Measurements from ENCODE around the gene RPL36. TPM values are rescaled to one million over a fixed set of nuclear protein-coding genes. Genes with fewer than 3 reads are reported as not detected.

The RPL36 gene
- total and polyA plus RNA-seq, 4 donors = 47.2 to 556 (median 321) TPM

DNA sequence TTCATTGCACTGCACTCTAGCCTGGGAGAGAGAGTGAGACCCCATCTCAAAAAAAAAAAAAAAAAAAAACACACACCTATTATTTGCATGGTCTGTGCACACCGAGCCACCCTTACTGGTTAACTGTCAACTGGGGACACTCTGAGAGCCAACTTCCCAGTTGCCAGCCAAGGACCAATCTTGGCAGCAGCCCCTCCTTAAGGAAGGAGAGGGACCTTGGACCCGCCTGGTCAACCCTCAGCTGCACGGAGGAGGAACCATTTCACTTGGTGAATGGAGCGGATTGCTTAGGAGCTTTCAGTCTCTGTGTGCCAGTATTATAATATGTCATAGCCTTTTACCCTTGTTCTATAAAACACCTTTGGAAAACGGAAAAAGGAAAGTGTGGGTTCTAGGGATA lies 34.7 kb upstream of the RPL36 start:
- Histone ChIP-seq H3K27ac (ENCODE audit: low read depth in 1 of 2, low read length in 2 of 2) (no peak overlapping the region), H3K4me3 (ENCODE audit: low read depth in 1 of 3, low read length in 3 of 3) (no peak overlapping the region), H3K27me3 (ENCODE audit: control insufficient read depth in 4 of 4, insufficient read depth in 4 of 4, low read length in 3 of 4) (no peaks in the 10 kb centered on the region), H3K9ac (ENCODE audit: low read depth in 1 of 2, low read length in 2 of 2) (no peak overlapping the region), H3K4me1 (ENCODE audit: control insufficient read depth in 4 of 4, insufficient read depth in 4 of 4, low read length in 3 of 4) (no peaks in the 10 kb centered on the region), H3K9me3 (ENCODE audit: control insufficient read depth in 4 of 4, low read length in 3 of 4) (no peaks in the 10 kb centered on the region), H3K36me3 (ENCODE audit: control insufficient read depth in 4 of 4, insufficient read depth in 3 of 4, low read depth in 1 of 4, low read length in 3 of 4) (peaks cover 21 to 77% (median 61%) of the 10 kb centered on the region in 4 donors)
- DNase-seq (ENCODE audit: low spot score) = no peak
- TF ChIP-seq MAX (IDR thresholded peaks at IDR 0.05) = no peak
- no peak for TF ChIP-seq ATF3 (IDR thresholded peaks at IDR 0.05)
- no peak for TF ChIP-seq EGR1 (IDR thresholded peaks at IDR 0.05; ENCODE audit: low read depth in 2 of 2)
- TF ChIP-seq RXRA (IDR thresholded peaks at IDR 0.05) = no peak
- no peak for TF ChIP-seq YY1 (IDR thresholded peaks at IDR 0.05)
- 90% methylated on average over 5 of the region's 5 CpGs for WGBS

DNA sequence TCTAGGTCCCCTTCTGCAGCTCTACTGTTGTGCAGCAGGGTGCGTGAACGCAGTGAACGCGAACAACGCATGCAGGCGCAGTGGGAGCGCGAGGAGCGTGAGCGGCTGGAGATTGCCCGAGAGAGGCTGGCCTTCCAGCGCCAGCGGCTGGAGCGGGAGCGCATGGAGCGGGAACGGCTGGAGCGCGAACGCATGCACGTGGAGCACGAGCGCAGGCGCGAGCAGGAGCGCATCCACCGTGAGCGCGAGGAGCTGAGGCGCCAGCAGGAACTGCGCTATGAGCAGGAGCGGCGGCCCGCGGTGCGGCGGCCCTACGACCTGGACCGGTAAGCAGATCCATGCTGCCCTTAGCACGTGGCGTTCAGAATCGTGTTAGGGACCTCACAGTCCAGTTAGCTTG lies 28.6 kb upstream of the RPL36 start:
- H3K27me3 ChIP-seq (ENCODE audit: control insufficient read depth in 4 of 4, insufficient read depth in 4 of 4, low read length in 3 of 4) = no peaks in the 10 kb centered on the region
- TF ChIP-seq HNF4G (IDR thresholded peaks at IDR 0.05) (no peak), TAF1 (conservative IDR thresholded peaks at IDR 0.05) (no peak), SP1 (IDR thresholded peaks at IDR 0.05) (no peak), ATF3 (IDR thresholded peaks at IDR 0.05) (no peak), YY1 (IDR thresholded peaks at IDR 0.05) (no peak), FOXA2 (IDR thresholded peaks at IDR 0.05) (no peak), RAD21 (IDR thresholded peaks at IDR 0.05) (no peak), EGR1 (IDR thresholded peaks at IDR 0.05; ENCODE audit: low read depth in 2 of 2) (no peak), JUND (IDR thresholded peaks at IDR 0.05) (no peak), HNF4A (conservative IDR thresholded peaks at IDR 0.05) (no peak), MAX (IDR thresholded peaks at IDR 0.05) (no peak), NR2F2 (IDR thresholded peaks at IDR 0.05) (no peak), GABPA (IDR thresholded peaks at IDR 0.05 in 1 of 2, conservative IDR thresholded peaks at IDR 0.05 in 1 of 2) (no peak), CTCF (IDR thresholded peaks at IDR 0.05; ENCODE audit: low read depth, low read length, missing input control) (no peak), FOXA1 (IDR thresholded peaks at IDR 0.05) (no peak), RXRA (IDR thresholded peaks at IDR 0.05) (no peak)
- TF ChIP-seq, protein P1, sequence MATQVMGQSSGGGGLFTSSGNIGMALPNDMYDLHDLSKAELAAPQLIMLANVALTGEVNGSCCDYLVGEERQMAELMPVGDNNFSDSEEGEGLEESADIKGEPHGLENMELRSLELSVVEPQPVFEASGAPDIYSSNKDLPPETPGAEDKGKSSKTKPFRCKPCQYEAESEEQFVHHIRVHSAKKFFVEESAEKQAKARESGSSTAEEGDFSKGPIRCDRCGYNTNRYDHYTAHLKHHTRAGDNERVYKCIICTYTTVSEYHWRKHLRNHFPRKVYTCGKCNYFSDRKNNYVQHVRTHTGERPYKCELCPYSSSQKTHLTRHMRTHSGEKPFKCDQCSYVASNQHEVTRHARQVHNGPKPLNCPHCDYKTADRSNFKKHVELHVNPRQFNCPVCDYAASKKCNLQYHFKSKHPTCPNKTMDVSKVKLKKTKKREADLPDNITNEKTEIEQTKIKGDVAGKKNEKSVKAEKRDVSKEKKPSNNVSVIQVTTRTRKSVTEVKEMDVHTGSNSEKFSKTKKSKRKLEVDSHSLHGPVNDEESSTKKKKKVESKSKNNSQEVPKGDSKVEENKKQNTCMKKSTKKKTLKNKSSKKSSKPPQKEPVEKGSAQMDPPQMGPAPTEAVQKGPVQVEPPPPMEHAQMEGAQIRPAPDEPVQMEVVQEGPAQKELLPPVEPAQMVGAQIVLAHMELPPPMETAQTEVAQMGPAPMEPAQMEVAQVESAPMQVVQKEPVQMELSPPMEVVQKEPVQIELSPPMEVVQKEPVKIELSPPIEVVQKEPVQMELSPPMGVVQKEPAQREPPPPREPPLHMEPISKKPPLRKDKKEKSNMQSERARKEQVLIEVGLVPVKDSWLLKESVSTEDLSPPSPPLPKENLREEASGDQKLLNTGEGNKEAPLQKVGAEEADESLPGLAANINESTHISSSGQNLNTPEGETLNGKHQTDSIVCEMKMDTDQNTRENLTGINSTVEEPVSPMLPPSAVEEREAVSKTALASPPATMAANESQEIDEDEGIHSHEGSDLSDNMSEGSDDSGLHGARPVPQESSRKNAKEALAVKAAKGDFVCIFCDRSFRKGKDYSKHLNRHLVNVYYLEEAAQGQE (IDR thresholded peaks at IDR 0.05) = no peak
- TF ChIP-seq, protein P2, sequence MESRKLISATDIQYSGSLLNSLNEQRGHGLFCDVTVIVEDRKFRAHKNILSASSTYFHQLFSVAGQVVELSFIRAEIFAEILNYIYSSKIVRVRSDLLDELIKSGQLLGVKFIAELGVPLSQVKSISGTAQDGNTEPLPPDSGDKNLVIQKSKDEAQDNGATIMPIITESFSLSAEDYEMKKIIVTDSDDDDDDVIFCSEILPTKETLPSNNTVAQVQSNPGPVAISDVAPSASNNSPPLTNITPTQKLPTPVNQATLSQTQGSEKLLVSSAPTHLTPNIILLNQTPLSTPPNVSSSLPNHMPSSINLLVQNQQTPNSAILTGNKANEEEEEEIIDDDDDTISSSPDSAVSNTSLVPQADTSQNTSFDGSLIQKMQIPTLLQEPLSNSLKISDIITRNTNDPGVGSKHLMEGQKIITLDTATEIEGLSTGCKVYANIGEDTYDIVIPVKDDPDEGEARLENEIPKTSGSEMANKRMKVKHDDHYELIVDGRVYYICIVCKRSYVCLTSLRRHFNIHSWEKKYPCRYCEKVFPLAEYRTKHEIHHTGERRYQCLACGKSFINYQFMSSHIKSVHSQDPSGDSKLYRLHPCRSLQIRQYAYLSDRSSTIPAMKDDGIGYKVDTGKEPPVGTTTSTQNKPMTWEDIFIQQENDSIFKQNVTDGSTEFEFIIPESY (IDR thresholded peaks at IDR 0.05) = no peak
- H3K9ac ChIP-seq (ENCODE audit: low read depth in 1 of 2, low read length in 2 of 2) = no peak overlapping the region
- DNase-seq (ENCODE audit: low spot score) = no peak
- 98% methylated on average over 42 of the region's 42 CpGs for WGBS
- no peak overlapping the region for H3K4me3 ChIP-seq (ENCODE audit: low read depth in 1 of 3, low read length in 3 of 3)
- no peak overlapping the region for H3K27ac ChIP-seq (ENCODE audit: low read depth in 1 of 2, low read length in 2 of 2)
- H3K36me3 ChIP-seq (ENCODE audit: control insufficient read depth in 4 of 4, insufficient read depth in 3 of 4, low read depth in 1 of 4, low read length in 3 of 4) = peaks cover 22 to 82% (median 58%) of the 10 kb centered on the region in 4 donors
- no peaks in the 10 kb centered on the region for H3K9me3 ChIP-seq (ENCODE audit: control insufficient read depth in 4 of 4, low read length in 3 of 4)
- H3K4me1 ChIP-seq (ENCODE audit: control insufficient read depth in 4 of 4, insufficient read depth in 4 of 4, low read length in 3 of 4) = peaks cover 2 to 21% (median 13%) of the 10 kb centered on the region in 4 donors
